ENCODE measurements around the gene USF3.

- TF ChIP-seq CTCF (CRISPR knock-in tag; IDR thresholded peaks at IDR 0.05) (no peak), ATRX (CRISPR knock-in tag; IDR thresholded peaks at IDR 0.05; ENCODE audit: borderline replicate concordance) (no peak), YY1 (IDR thresholded peaks at IDR 0.05; ENCODE audit: insufficient read depth, insufficient replicate concordance, low read depth, low read length) (no peak), KIAA2018 (CRISPR knock-in tag; IDR thresholded peaks at IDR 0.05; ENCODE audit: borderline replicate concordance) (no peak), ZNF280D (CRISPR knock-in tag; IDR thresholded peaks at IDR 0.05) (no peak), MTA3 (CRISPR knock-in tag; IDR thresholded peaks at IDR 0.05) (no peak), CREB3 (CRISPR knock-in tag; IDR thresholded peaks at IDR 0.05) (no peak), ZNF724P (CRISPR knock-in tag; IDR thresholded peaks at IDR 0.05; ENCODE audit: borderline replicate concordance) (no peak), SMC3 (IDR thresholded peaks at IDR 0.05; ENCODE audit: low read length) (no peak), ISX (CRISPR knock-in tag; conservative IDR thresholded peaks at IDR 0.05) (no peak), ZNF589 (CRISPR knock-in tag; conservative IDR thresholded peaks at IDR 0.05) (no peak), PRDM10 (CRISPR knock-in tag; IDR thresholded peaks at IDR 0.05; ENCODE audit: low read depth) (no peak)
These were observed 22.8 kb downstream of the USF3 start for GRCh38 chr3:113673593-113673992.
